GM19452 (cell line): ENCODE data around the gene DPP10.
"Not testable (repeated sequence)": the region's sequence is repeated elsewhere in the genome, so short reads cannot be mapped to it uniquely, and the experiment has no call there.

Experiments used
- ATAC-seq: cut with Tn5 transposase; IDR thresholded peaks from one replicate; pipeline ENCODE4 v1.9.1; 2021; ENCODE audit not compliant: unreplicated experiment

The DPP10 gene

DNA sequence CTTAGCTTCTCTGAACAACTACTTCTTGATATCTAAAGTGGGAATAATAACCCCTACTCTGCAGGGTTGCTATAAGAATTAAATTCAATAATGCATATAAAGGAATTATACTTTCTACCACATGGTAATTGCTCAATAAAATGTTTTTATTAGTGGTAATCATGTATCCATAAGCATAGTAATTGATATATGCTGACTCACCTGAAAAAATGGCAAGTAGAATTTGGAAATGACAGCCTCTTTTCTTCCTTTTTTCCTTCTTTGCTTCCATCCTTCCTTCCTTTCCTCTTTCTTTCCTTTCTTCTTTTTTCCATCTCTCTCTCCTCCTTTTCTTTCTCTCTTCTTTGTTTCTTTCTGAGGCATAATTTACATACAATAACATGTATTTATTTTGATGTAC is 65.3 kb downstream of the DPP10 start:
- no peak for ATAC-seq

DNA sequence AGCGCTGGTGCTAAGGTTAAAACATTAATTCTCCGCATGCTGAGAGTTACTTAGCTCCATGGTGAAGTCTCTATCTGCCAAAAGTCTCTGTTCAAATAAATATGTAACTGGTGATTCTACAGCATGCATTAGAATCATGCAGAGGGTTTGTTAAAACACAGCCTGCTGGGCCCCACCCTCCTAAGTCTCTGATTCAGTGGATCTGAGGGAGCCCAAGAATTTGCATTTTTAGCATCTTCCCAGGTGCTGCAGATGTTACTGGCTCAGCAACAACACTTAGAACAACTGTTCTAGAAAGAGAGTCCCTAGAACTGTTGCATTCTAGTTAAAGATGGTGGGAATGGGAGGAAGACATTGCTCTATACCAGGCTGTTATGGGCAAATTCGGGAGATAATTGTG is 73.4 kb downstream of the DPP10 start:
- no peak for ATAC-seq

DNA sequence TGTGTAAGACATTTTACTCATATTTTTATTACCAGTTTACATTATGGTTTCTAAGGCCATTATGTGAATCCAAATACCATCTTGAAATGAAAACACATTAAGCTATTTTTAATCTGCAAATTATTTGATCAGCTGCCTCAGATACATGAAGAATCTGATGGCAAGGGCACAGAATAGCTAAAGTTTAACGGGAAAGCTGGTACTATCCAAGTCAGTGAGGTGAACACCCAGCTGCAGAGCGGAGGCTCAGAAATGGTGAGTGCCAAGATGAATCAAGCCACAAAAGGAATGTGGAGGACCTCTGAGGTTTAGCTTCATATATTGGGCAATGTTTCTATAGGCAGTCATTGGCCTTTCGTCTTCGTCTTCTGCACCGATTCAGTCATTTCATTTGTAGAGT is 75.1 kb downstream of the DPP10 start:
- no peak for ATAC-seq

DNA sequence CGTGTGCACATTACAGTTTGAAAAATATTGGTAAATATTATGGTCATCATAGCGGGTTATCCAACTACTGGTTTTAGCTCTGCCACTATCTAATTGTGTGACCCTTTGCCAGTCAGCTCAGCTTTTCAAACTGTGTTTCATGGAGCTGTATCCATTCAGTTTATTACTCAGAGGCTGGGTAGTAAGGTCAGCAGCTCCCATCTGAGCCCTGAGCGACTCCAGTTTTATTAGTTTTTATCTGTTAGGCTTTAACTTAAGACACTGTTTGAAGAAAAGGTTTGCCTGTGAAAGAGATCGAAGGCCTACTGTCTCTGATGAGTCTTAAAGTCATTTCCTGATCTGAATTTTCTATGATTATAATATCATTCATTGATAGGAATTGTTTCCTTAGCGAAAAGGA is 76.3 kb downstream of the DPP10 start:
- no peak for ATAC-seq

DNA sequence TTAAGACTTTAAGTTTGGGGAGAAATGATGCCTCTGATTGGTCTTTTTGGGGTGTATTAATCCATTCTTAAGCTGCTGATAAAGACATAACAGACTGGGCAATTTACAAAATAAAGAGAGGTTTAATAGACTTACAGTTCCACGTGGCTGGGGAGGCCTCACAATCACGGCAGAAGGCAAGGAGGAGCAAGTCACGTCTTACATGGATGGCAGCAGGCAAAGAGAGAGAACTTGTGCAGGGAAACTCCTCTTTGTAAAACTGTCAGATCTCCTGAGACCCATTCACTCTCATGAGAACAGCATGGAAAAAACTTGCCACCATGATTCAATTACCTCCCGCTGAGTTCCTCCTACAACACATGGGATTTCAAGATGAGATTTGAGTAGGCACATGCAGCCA is 80.2 kb downstream of the DPP10 start:
- not testable (repeated sequence) for ATAC-seq

DNA sequence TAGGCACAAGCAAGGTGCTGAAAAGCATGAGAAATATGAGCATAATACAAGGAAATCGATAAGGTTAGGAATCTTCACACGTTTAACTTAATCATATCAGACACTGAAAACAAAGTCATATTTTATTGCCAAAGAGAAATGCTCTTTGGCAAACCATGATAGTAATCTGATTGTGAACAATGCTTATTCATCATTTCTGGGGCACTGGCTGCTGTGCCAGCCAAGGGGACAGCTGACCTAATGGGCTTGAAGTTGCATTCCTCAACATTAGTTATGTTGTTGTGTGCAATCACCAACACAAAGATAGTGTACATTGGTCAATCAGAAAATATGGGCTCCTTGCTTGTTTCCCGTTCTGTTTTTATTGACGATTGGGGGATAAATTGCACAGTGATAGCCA is 83.5 kb downstream of the DPP10 start:
- ATAC-seq = no peak

DNA sequence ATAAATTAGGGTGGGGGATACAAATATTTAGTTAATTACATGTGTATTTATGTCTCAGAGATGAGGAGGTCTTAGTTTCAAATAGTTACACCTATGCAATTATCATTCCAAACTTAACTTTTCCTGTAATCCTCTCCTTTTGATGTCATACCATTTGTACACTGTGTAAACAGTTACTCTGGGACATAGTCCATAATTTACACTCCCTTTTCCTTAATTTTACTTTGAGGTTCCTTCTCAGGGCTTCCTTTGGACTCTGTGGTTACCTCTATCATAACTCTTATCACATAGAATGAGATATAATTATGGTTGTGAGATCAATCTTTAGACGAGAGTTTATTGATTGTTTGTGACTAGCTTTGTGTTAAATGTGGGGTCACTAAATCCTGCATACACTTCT is 84.4 kb downstream of the DPP10 start:
- no peak for ATAC-seq

DNA sequence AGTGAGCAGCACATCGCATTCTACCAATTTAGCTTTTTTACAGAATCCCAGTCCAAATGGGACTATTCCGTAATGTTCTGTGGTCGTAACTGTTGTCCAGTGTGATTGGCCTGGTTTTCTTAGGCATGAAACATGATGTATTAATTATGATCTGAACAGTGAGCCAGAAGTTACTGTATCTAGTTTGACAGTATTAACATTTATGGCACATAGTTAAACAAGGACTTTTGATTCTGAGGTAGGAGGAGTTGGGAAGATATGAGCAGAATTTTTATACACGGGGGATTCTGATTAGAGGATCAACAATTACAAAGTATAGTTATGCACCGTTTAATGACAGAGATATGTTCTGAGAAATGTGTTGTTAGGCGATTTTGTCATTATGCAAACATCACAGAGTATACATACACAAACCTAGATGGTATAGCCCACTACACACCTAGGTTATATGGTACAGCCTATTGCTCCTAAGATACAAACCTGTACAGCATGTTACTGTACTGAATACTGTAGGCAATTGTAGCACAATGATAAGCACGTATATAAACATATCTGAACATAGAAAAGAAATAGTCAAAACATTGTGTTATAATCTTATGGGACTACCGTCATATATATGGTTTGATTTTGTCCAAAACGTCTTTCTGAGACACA is 85.0 kb downstream of the DPP10 start:
- ATAC-seq = no peak

DNA sequence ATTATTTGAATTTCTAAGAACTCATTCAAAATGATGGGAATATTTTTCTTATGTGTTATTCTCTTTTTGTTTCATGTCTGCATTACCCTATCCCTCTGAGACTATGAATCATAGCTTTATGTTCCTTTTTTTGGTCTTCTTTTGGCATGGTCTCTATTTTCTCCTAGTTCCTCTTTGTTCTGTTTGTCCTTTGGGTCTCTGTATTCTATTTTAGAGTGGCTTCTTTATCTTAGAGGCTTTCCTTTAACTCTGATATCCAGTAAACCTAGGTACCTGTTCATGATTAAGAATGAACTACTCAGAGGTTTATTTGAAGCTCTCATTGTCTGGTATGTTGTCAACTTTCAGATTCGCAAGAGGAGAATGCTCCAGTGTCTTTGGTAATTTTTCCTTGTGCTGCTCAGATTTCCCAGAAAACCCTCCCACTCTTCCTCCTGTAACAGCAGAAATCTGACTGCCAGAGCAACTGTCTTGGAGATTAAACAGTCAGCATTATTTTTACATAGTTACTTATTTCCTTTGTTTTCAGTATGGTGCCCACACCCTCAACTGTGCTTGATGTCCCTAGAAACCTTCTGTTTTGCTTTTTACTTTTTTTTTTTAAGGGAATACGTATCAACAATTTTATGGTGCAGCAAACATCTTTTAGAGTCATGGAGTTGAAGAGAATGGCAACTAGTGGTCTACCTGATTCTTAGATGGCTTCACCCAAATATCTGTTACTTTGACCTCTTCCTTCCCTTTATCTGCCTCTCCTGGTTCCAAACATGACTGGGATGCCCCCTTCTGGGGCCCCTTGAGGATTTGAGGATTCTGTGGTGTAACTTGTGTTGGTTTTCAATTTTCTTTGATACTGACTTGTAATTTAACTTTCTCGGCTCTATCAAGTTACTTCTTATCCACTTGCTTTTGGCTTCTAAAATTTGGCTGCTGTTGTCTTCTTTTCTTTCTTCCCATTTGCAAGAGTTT is 92.0 kb downstream of the DPP10 start:
- ATAC-seq = no peak

DNA sequence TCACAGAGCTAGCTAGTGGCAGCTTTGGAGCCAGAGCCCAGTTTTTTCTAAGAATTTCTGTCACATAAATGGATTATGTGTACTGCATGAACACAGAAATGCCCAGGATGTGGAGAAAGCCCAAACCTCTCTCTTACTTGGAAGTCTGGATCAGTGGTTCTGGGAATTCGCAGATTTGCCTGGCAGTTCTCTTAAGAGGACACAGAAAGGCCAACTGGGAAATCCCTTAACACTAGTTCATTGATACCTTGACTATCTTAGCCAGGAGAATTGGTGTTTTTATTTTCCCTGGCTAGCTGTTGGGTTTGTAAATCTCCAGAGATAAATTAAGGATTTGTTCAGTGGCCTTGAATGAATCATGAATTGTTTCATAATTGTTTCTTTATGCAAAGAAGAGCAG is 95.3 kb downstream of the DPP10 start:
- no peak for ATAC-seq

DNA sequence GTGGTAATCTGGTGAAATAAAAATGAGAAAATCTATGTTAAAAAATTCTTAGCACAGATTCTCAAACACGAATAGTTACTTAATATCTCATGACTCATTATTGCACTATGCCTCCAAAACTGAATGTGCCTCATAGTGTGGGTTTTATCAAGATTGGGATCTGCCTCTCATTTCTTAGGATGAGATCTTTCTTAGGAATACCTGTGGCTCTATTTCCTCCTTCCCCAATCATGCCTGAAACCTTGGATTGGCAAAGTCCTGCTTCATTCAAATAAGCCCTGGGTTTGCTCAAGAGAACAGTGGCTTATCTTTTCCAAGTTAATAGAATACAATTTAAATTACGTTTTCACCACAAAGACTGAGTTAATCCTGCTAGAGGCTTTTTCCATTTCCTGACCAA is 100.3 kb downstream of the DPP10 start:
- ATAC-seq = no peak

DNA sequence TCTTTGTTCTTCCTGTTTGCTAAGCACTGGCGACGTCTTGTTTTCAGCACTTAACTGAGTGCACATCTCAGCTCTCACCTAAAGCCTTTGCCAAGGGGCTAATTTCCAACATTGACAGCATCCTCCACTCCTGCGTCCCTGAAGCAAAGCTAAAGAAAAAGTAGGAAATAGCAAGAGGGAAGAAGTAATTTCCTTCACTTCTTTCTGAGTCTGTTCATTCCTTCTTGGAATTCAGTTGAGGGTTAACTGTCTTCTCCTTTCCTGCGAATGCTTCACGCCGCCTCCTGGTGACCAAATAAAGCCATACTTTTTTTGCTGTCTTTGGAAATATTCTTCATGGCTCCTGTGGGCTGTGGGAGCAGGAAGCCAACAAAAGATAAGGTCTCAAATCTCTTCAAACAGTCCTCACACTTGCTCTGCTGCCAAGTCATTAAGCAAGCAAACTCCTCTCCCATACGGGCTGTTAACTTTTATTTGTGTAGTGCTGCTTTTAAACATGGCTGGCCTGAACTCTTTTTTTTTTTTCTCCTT is 100.9 kb downstream of the DPP10 start:
- ATAC-seq = no peak

DNA sequence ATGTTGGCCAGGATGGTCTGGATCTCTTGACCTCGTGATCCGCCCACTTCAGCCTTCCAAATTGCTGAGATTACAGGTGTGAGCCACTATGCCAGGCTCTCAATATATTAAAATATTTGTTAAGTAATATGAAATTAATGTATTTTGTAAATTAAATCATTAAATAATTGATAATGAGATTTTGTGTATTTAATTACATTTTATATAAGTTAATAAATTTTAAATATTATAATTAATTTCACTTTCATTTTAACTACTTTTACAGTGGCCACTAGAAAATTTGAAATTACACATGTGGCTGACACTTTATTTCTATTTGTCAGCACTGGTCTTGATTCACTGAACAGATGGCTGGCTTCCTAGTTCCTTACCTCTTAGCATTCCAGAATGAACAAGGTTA is 102.6 kb downstream of the DPP10 start:
- ATAC-seq = no peak

DNA sequence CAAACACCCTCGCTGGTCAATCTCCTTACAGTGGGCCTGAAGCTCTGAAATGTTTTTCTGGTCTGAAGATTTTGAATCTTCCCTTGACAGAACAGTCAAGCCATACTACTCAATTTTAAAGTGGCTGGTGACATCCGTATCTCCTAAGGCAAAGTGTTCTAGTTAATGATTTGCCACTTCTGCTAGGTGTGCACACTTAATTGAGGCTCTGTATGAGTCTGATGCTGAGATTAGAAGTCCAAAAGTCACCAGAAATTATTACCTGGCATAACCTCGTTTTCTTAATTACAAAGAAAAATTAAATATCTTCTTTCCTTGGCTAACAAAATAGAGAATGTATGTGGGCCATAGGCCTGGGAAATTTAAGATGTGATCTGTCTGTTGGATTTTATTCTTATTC is 104.1 kb downstream of the DPP10 start:
- no peak for ATAC-seq

DNA sequence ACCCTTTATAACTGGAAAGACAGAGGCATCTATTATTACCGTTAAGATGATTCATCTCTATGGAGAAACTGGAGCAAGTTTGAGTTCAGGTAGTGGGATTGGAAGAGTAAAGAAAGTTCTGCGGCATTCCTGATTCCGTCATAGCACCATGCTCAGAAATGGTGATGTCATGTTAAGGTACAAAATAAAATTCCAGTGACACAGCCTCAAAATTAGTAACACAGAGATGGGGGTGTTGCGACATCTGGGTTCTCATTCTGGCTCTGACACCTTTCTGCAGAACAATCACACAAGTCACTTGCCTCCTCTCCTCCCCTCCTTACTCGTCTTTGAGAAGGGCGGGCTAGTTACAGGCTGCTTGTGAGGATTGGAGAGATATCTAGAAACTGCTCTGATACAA is 105.7 kb downstream of the DPP10 start:
- no peak for ATAC-seq

DNA sequence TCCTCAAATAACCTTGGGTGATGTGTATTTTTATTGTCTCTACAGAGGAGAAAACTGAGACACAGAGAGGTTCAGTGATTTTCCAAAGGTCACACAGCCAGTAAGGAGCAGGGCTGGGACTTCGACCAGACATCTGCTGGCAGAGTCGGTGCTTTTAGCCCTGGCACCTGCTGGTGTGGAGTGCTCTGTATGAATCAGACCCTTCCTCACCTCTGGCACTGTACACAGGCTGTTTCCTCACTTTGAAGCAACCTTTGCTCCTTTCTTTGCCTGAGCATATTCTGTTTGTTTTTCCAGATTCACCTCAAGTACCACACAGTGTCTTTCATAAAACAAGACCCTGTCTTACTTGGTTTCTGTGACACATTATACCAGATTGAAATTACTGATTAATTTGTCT is 107.9 kb downstream of the DPP10 start:
- no peak for ATAC-seq

DNA sequence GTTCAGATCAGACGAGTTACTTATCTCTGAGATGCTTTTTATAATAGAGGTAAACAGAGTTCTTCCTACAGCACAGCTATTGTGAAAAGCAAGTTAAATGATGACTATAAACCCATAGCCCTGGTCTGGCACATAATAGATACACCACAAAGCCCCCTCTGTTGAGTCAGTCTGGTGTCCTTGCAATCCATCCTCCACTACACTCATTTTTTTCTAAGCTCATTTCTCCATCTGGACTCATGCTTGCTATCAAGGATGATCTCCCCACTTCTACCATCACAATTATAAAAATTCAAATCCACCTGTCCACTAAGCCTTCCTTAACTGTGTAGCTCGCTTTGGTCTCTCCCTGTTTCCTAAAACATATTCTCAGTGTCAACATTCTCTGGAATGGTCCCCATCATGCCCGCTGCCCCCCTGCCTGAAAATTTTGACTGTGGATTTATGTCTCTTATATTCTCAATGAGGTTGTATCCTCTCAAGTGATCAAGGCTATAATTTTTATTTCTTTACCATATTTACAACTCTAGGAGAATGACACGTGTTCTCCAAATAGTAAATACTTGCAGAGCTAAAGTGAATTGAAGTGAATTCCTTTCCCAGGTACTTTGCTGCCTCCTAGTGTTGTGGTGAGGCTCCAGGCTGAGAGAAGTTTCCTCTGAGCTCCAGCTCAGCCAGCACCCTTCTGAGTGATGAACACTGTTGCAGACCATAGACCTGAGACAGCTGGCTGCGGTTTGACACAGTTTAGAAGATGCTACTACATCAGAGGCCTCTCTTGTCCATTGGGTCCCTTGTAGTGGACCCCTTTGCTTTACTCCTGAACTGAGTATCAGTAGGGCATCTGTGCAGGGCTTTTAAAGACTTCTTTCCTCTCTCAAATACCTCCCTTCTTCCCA is 108.7 kb downstream of the DPP10 start:
- no peak for ATAC-seq

DNA sequence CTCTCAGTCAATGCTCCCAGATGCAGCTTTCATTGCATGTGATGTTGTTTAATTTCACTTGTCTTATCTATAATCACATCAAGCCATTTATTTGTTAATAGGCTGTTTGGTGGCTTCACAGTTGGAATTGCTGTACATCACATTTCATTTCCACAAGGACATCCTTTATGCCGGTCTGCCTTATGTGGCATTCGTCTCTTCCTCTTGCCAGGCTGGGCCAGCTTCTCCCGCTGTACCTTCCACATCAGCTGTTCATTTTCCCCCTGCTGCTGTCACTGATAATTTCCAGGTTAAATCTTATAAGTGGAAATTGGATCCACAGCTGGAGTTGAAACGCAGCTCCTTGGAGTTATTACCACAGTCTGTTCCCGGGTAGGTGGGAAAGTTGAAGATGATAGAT is 110.6 kb downstream of the DPP10 start:
- no peak for ATAC-seq

DNA sequence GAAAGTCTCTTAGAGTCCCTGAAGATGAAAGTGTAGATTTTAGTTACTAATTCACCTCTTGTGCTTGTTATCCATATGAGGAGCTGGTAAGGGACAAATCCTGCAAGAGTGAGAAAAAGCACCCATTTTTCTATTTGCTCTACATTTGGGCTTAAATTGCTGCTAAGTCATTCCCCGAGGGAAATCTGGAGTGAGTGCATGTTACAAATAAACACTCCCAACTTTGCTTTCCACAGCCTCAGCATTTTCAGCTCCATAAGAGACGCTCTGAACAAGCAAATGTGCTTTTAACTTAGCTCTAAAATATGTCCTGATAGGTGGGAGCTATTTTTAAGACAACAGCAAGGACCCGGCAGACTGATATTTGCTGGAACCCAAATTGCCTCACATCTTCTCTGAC is 126.7 kb downstream of the DPP10 start:
- ATAC-seq = no peak

DNA sequence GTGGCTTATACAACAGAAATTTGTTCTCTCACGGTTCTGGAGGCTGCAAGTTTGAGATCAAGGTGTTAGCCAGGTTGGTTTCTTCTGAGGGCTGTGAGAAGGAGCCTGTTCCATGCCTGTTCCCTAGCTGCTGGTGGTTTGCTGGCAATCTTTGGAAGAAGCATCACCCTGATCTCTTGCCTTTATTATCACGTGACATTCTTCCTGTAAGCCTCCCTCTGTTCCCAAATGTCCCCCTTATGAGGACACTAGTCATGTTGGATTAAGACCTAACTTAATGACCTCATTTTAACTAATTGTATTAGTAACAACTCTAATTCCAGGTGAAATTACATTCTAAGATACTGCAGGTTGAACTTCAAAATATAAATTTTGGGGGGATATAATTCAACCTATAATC is 135.2 kb downstream of the DPP10 start:
- ATAC-seq = no peak

DNA sequence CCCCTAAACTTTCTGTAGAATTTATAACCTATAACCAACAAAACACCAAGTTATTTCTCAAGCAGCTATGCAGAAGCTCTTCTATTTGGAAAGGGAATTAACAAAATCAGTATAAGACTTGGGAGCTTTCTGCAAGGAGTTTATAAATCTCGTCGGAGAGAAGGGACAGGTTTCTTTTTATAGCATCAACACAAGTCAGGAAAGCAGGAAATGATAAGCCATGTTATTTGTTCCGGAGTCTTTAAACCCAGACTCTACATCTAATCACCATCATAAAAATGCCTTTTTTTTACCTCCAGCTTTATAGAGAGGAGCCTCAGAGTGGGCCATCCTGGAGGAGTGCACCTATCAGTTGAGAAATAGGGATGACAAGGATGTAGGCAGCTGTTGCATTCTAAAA is 137.1 kb downstream of the DPP10 start:
- ATAC-seq = no peak
